Stimulated activated CD8-positive, alpha-beta memory T cell treated with anti-CD3 and anti-CD28 coated beads, Interleukin-12 subunit alpha, Interleukin-12 subunit beta, amount 100 ng/mL, for 4 hours (primary cell): ENCODE results near the gene PLPP3.

Experiments
- DNase-seq: peaks from one replicate; pipeline ENCODE4 v3.0.0-alpha.2; 2020; ENCODE audit warnings: low read depth

Gene PLPP3

DNA sequence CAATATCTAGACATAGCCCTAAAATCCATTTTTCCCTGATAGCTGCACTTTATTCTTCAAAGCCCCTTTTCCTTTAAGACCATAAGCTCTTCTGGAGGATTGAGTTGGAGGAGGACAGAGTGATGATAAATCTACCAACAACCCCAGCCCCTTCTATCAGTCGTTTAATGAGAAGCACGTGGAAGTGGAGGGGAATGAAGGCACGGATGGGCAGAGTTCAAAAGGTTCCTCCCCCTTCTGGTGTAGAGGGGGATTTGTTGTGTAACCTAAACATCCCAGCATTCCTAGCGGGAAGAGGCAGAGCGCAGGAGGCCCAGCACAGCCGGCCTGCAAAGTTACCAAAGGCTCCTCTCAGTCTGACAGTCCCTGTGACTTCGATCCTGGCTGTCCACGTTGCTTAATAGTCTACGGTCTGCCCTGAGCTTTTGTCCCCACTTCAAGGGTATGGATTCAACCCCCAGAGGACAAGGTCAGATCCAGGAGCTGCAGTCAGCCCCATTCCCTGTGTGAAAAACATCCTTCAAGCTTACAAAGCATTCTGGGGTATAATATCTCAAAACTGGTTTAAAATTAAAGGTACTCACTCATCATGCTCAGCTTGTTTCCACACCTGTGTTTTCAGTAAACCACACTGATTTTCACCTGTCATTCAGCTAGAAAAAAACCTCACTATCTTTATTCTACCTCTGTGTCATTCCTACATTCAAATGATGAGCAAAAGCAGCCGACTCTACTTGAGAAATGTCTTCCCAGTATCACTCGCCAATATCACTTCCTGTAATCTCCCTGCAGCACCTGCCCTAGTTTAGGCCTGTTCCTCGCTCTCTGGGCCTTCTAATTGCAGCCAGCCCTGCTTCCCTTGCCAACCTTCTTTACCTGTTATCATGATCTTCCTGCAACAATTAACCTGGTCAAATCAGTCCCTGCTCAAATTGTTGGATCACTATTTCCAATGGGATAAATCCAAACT is 117.9 kb downstream of the PLPP3 start:
- no peak for DNase-seq

DNA sequence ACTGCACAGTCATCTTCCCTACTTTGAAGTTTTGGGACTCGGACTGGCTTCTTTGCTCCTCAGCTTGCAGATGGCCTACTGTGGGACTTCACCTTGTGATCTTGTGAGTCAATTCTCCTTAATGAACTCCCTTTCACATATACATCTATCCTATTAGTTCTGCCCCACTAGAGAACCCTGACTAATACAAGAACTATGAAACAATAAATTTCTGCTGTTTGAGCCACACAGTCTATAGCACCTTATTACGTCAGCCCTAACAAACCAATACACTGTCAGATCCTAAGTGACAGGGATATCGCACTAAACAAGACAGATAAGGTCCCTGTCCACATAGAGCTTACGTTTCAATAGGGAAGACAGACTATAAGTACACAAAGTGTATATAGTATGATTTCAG is 120.1 kb downstream of the PLPP3 start:
- DNase-seq, result no peak

GRCh38 chr1:56457756-56458375 is 121.5 kb downstream of the PLPP3 start:
- no peak for DNase-seq

GRCh38 chr1:56456435-56457101 is 122.8 kb downstream of the PLPP3 start:
- DNase-seq, result no peak

DNA sequence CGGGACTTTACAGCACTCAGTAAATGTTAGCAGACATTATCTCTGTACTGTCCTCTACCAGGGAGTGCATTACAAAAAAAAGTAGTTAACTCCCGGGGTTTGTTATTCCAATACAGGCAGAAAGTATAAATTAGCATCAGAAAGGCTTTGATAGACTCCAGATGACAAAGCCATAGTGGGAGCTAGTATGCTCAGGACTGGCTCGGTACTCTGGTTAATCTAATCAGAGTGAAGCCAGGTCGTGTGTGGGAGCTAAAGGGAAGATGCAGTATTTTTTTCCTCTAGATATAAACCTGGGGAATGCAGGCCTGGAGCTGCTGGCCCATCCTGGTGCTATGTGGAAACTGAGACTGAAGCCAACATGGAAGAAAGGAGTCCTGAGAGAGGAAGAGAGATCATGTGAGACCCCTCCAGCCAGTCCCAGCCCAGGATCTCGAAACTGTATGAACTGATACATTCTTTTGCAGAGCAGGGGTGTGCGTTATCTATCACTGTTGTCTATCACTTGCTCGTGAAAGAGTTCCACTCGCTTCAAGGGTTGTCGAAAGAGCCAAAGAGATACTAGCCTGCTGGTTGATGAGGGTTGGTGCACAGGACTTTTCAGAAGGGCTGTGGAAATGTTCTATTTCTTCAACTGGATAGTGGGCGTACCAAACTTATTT is 125.8 kb downstream of the PLPP3 start:
- DNase-seq, result no peak

DNA sequence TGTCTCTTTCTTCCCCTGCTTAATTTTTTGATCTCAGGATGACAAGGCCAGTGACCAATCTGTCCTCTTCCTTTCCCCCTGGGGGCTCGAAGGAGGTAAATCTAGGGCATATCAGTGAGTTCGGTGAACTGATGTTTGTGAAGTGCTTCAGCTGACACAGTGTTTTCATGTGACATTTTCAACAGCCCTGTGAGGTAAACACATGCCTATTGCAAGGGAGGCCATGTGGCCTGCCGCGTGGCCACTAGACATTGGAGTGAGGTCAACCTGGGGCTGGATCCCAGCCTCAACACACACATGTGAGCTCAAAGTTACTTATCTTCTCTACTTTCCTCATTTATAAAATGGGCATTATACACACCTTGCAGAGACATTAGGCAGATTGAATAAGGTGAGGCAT is 126.3 kb downstream of the PLPP3 start:
- DNase-seq, result no peak

GRCh38 chr1:56452027-56453011 is 127.0 kb downstream of the PLPP3 start:
- DNase-seq, result no peak

- DNase-seq, result no peak
These were observed 127.9 kb downstream of the PLPP3 start for GRCh38 chr1:56451491-56451890.

- DNase-seq, result no peak
These were observed 129.2 kb downstream of the PLPP3 start for GRCh38 chr1:56450004-56450666.

- no peak for DNase-seq
These were observed 130.6 kb downstream of the PLPP3 start for GRCh38 chr1:56448529-56449300.

- no peak for DNase-seq
These were observed 131.5 kb downstream of the PLPP3 start for GRCh38 chr1:56447823-56448222.

- no peak for DNase-seq
These were observed 132.7 kb downstream of the PLPP3 start for GRCh38 chr1:56446531-56447098.

GRCh38 chr1:56444960-56445646 is 134.3 kb downstream of the PLPP3 start:
- no peak for DNase-seq
